Activated gamma-delta T cell treated with Interleukin-2 at 50 U/mL for 16 hours (primary cell): ENCODE results near the gene UBE2I.
"Not testable (repeated sequence)": the region's sequence is repeated elsewhere in the genome, so short reads cannot be mapped to it uniquely, and the experiment has no call there.

Source experiments
- DNase-seq: peaks from one replicate; pipeline ENCODE4 v3.0.0-alpha.2; 2020

The UBE2I gene

GRCh38 chr16:1277617-1278282, 31.7 kb upstream of the UBE2I start:
- no peak for DNase-seq

- DNase-seq, result no peak
These were observed 31.0 kb upstream of the UBE2I start for GRCh38 chr16:1278477-1278876.

- no peak for DNase-seq
These were observed 30.1 kb upstream of the UBE2I start for GRCh38 chr16:1279081-1279944.

- DNase-seq, result no peak
These were observed 29.4 kb upstream of the UBE2I start for GRCh38 chr16:1279945-1280589.

- DNase-seq, result no peak
These were observed 28.7 kb upstream of the UBE2I start for GRCh38 chr16:1280783-1281182.

- DNase-seq, result no peak
These were observed 27.9 kb upstream of the UBE2I start for GRCh38 chr16:1281517-1281916.

GRCh38 chr16:1282324-1282973, 27.0 kb upstream of the UBE2I start:
- no peak for DNase-seq

GRCh38 chr16:1283296-1283695, 26.1 kb upstream of the UBE2I start:
- no peak for DNase-seq

- DNase-seq, result no peak
These were observed 25.3 kb upstream of the UBE2I start for GRCh38 chr16:1283996-1284616.

GRCh38 chr16:1285669-1286512, 23.5 kb upstream of the UBE2I start:
- DNase-seq, result no peak

- no peak for DNase-seq
These were observed 22.8 kb upstream of the UBE2I start for GRCh38 chr16:1286513-1287094.

- no peak for DNase-seq
These were observed 21.3 kb upstream of the UBE2I start for GRCh38 chr16:1287982-1288670.

- no peak for DNase-seq
These were observed 20.5 kb upstream of the UBE2I start for GRCh38 chr16:1288813-1289476.

- DNase-seq, result no peak
These were observed 20.0 kb upstream of the UBE2I start for GRCh38 chr16:1289477-1289866.

- no peak for DNase-seq
These were observed 19.4 kb upstream of the UBE2I start for GRCh38 chr16:1290063-1290501.

- no peak for DNase-seq
These were observed 18.4 kb upstream of the UBE2I start for GRCh38 chr16:1290860-1291575.

- DNase-seq, result no peak
These were observed 17.9 kb upstream of the UBE2I start for GRCh38 chr16:1291576-1291974.

GRCh38 chr16:1292208-1292607, 17.2 kb upstream of the UBE2I start:
- not testable (repeated sequence) for DNase-seq

GRCh38 chr16:1292808-1293207, 16.6 kb upstream of the UBE2I start:
- DNase-seq, result not testable (repeated sequence)
